Endothelial cell of umbilical vein (primary cell): Measurements from ENCODE around the gene C1QTNF5.

ENCODE experiments used
- JUN ChIP-seq: IDR thresholded peaks from 2 replicates; pipeline ENCODE4 v1.6.1; 2011; ENCODE audit warnings: borderline replicate concordance, low read depth; ENCODE audit not compliant: insufficient read length, insufficient read depth
- TF ChIP-seq, protein P1 (sequence below), 2 donors: IDR thresholded peaks; 1 replicate in 1 of 2; 2 replicates in 1 of 2; pipeline ENCODE4 v1.5.1; 2011; ENCODE audit warnings: low read length in 2 of 2, mild to moderate bottlenecking in 2 of 2, moderate library complexity in 2 of 2, control low read depth in 1 of 2, inconsistent platforms in 1 of 2, low read depth in 1 of 2; ENCODE audit not compliant: insufficient read depth in 1 of 2; ENCODE audit errors: extremely low read depth in 1 of 2

DNA sequence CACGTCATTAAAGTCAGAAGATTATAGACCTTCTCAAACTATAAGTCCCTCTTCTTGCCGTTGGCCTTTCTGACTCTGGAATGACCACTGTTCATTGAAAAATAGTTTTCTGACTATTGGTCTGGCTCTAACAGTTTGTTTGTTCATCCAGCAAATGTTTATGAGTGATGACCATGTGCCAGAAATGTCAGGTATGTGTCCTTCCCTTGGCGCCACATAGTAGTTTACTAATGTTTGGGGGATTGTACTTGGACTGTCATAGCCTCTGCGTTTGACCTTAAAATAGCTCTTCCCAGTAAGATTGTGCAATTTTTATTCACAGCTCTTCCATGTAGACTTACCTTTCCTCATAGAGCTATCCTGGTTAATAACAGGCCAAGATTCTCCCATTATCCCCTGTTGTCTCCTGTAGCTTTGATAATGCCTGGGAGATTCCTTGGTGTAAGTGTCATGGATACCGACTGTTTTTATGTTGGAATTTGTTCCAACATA lies 37.4 kb downstream of the C1QTNF5 start:
- TF ChIP-seq, protein P1, sequence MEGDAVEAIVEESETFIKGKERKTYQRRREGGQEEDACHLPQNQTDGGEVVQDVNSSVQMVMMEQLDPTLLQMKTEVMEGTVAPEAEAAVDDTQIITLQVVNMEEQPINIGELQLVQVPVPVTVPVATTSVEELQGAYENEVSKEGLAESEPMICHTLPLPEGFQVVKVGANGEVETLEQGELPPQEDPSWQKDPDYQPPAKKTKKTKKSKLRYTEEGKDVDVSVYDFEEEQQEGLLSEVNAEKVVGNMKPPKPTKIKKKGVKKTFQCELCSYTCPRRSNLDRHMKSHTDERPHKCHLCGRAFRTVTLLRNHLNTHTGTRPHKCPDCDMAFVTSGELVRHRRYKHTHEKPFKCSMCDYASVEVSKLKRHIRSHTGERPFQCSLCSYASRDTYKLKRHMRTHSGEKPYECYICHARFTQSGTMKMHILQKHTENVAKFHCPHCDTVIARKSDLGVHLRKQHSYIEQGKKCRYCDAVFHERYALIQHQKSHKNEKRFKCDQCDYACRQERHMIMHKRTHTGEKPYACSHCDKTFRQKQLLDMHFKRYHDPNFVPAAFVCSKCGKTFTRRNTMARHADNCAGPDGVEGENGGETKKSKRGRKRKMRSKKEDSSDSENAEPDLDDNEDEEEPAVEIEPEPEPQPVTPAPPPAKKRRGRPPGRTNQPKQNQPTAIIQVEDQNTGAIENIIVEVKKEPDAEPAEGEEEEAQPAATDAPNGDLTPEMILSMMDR (IDR thresholded peaks at IDR 0.05; ENCODE audit: extremely low read depth in 1 of 2, insufficient read depth in 1 of 2, low read depth in 1 of 2, low read length in 2 of 2) = no peak
- TF ChIP-seq JUN = no peak
